AG09319 (cell line): ENCODE results near the gene PLAAT1.

ENCODE experiments used
- DNase-seq: peaks from one replicate; pipeline ENCODE4 v3.0.0-alpha.2; 2010; ENCODE audit warnings: low read depth; ENCODE audit errors: extremely low read depth
- CTCF ChIP-seq: IDR thresholded peaks from 2 replicates; pipeline ENCODE4 v1.5.1; 2011; ENCODE audit warnings: low read depth, mild to moderate bottlenecking, inconsistent platforms, low read length, moderate library complexity

PLAAT1 gene

GRCh38 chr3:193314161-193314560, 73.1 kb downstream of the PLAAT1 start:
- DNase-seq: no peak
- no peak for TF ChIP-seq CTCF

GRCh38 chr3:193317682-193318300, 76.8 kb downstream of the PLAAT1 start:
- DNase-seq: no peak

More at GRCh38 chr3:193317682-193318300, 76.8 kb downstream of the PLAAT1 start:
- no peak for TF ChIP-seq CTCF
